Cardiac septum (tissue), 1 donor: Measurements from ENCODE around the gene LCORL. TPM values are rescaled to one million over a fixed set of nuclear protein-coding genes. Genes with fewer than 3 reads are reported as not detected.

Experiments
- DNase-seq: peaks from one replicate; pipeline ENCODE4 v3.0.0-alpha.2; 2020; ENCODE audit warnings: low spot score
- intact Hi-C: fragments of 100-400 bp; cut with DNase I; formaldehyde crosslinking; loops from one replicate; pipeline ENCODE4 v1.14.0; 2022
- total RNA-seq: library from RNA; stranded (reverse); fragmentation: NEBNext Ultra II Directional; extraction: Animal tissue kit (Norgen Biotek cat#: 25700); gene quantifications from one replicate; pipeline ENCODE4 v1.2.1, GENCODE V29; 2021
- donor health status: DM: no; HTN: no; CAD: no.

The LCORL gene
- total RNA-seq, 1 donor from 2014 or later: 5.5 TPM

GRCh38 chr4:17956245-17956644, 65.3 kb downstream of the LCORL start:
- no peak for DNase-seq
- intact Hi-C loops: no loop called here

GRCh38 chr4:17945303-17945702, 76.3 kb downstream of the LCORL start:
- intact Hi-C loops: no loop called here
- no peak for DNase-seq

- no peak for DNase-seq
- intact Hi-C loops: no loop called here
These were observed 79.8 kb downstream of the LCORL start for GRCh38 chr4:17941731-17942130.

DNA sequence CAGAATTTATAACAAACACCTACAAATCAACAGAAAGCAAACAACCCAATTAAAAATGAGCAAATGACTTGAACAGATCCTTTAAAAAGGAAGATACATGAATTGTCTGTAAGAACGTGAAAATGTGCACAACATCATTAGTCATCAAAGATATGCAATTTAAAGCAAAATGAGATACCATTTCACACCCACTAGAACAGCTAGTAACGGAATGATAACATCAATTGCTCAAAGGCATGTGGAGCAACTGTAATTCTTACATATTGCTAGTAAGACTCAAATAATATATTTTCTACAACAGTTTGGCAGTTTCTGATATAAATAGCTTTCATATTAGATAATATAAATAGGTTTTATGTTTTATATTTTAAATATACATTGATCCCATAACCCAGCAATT, 82.5 kb downstream of the LCORL start:
- no peak for DNase-seq
- intact Hi-C loops: no loop called here

- intact Hi-C loops: no loop called here
- no peak for DNase-seq
These were observed 87.3 kb downstream of the LCORL start for GRCh38 chr4:17934286-17934685.

- intact Hi-C loops: no loop called here
- DNase-seq: no peak
These were observed 88.4 kb downstream of the LCORL start for GRCh38 chr4:17933126-17933525.

DNA sequence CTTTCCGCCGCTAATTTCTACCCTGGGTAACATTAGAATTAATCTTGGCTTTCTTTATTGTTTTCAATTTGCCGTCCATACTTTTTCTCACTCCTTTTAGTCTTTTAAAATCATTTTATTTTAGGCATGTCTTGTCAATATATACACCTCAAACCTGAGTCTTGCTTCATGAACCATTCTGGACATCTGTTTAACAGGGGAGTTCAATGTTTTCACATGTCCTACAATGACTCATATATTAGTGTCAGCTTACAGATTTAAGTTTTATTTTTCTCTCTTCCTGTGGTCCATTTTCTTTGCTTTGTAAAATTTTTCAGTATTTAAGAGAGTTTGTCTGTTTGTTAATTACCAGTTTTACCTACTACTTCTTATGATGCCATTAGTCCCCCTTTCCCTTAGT, 89.5 kb downstream of the LCORL start:
- DNase-seq: no peak
- intact Hi-C loops: no loop called here

- intact Hi-C loops: no loop called here
- DNase-seq: no peak
These were observed 91.3 kb downstream of the LCORL start for GRCh38 chr4:17930256-17930655.

DNA sequence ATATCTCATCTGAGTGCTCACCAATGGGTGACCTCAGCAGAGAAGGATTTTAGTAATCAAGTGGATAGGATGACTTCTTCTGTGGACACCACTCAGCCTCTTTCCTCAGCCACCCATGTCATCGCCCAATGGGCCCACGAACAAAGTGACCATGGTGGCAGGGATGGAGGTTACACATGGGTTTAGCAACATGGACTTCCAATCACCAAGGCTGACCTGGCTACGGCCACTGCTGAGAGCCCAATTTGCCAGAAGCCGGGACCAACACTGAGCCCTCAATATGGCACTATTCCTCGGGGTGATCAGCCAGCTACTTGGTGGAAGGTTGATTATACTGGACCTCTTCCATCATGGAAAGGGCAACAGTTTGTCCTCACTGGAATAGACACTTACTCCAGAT, 97.4 kb downstream of the LCORL start:
- intact Hi-C loops: no loop called here
- no peak for DNase-seq

- no peak for DNase-seq
- intact Hi-C loops: no loop called here
These were observed 100.1 kb downstream of the LCORL start for GRCh38 chr4:17921451-17921850.

DNA sequence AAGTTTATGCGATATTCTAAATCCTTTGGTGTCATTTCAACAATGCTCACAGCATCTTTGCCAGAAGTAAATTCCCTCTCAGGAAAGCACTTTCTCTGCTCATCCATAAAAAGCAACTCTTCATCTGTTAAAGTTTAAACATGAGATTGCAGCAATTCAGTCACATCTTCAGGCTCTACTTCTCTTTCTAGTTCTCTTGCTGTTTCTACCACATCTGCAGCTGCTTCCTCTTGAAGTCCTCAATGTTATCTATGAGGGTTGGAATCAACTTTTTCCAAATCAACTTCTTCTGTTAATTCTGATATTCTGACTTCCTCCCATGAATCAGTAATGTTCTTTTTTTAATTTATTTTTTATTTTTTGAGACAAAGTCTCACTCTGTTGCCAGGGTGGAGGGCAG, 100.9 kb downstream of the LCORL start:
- intact Hi-C loops: no loop called here
- DNase-seq: no peak

DNA sequence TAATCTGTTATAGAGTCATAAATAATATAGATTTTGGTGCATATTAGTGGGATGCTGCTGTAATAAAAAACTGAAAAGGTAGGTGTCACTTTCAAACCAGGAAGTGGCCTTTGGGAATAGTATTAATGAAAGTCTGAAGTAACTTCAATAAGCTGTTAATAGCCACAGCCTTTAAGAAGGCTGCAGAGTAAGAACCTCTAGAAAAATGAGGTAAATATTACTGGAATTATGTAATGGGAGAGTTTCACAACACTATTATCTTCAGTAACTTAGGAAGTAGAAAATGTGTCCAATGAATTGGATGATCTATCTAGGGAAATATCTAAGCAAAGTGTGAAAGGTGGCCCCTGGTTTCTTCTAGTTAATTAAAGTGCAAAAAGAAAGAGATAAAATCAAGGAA, 106.1 kb downstream of the LCORL start:
- intact Hi-C loops: no loop called here
- no peak for DNase-seq

GRCh38 chr4:17912011-17912410, 109.5 kb downstream of the LCORL start:
- no peak for DNase-seq
- intact Hi-C loops: no loop called here

- DNase-seq: no peak
These were observed 109.9 kb downstream of the LCORL start for GRCh38 chr4:17911608-17912007.

GRCh38 chr4:17898553-17899055, 123.0 kb downstream of the LCORL start:
- DNase-seq: no peak
- intact Hi-C loops: no loop called here

More at GRCh38 chr4:17911608-17912007, 109.9 kb downstream of the LCORL start:
- intact Hi-C loops: no loop called here

- intact Hi-C loops: no loop called here
- DNase-seq: no peak
These were observed 126.1 kb downstream of the LCORL start for GRCh38 chr4:17895481-17895880.

DNA sequence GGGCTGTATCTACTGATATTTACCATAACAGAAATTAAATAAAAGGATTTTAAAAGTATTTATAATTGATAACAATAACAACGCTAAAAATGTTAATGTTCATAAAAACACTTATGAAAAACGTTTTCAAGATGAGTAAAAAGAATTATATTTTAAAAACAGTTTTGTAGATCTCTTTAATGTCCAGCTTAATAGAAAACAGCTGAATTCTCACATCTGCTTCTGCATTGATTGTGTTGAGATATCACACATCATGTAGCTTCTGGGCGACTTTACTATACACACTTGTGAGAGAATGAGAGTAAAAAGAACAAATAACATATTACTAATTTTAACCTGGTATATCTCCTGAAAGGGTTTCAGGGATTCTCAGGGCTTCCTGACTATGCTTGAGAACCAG, 127.1 kb downstream of the LCORL start:
- intact Hi-C loops: no loop called here
- no peak for DNase-seq

- DNase-seq: no peak
- intact Hi-C loops: no loop called here
These were observed 131.9 kb downstream of the LCORL start for GRCh38 chr4:17889692-17890091.

- intact Hi-C loops: no loop called here
- no peak for DNase-seq
These were observed 137.0 kb downstream of the LCORL start for GRCh38 chr4:17884511-17884910.

- intact Hi-C loops: no loop called here
- no peak for DNase-seq
These were observed 137.5 kb downstream of the LCORL start for GRCh38 chr4:17884063-17884462.

- intact Hi-C loops: no loop called here
These were observed 143.9 kb downstream of the LCORL start for GRCh38 chr4:17877661-17878060.

DNA sequence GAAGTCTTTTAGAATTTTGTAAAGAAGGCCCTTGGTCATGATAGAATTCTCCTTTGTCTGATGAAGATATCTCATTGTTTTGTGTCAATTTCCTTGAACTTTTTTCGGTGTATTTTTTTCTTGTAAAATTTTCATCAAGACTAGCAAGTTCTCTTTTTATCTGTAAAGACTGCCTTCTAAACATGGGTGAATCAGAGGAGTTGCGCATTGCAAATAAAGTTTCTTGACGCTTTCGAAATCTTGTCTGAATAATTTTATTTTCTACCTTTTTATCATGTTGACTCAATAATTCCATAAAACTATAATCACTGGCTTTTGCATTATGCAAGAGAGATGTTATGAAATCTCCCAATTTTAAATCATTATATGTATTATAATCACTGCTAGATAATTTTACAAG, 144.6 kb downstream of the LCORL start:
- DNase-seq: no peak
- intact Hi-C loops: no loop called here

More at GRCh38 chr4:17877661-17878060, 143.9 kb downstream of the LCORL start:
- no peak for DNase-seq
